Breast epithelium (tissue), 3 donors: Measurements from ENCODE around the gene ACP7.

ENCODE experiments used
- CTCF ChIP-seq, 3 donors: fragments of 450-650 bp; IDR thresholded peaks; one replicate each; pipeline ENCODE4 v1.5.1; 2016 to 2017; ENCODE audit warnings: antibody characterized with exemption in 3 of 3, mild to moderate bottlenecking in 3 of 3, moderate library complexity in 3 of 3
- POLR2A ChIP-seq: fragments of 450-650 bp; IDR thresholded peaks from one replicate; pipeline ENCODE4 v1.6.1; 2016; ENCODE audit warnings: antibody characterized with exemption, mild to moderate bottlenecking, moderate library complexity
- POLR2AphosphoS5 ChIP-seq, 3 donors: sonication (generic); formaldehyde crosslinking; IDR thresholded peaks; one replicate each; pipeline ENCODE4 v1.6.1; 2017; ENCODE audit warnings: antibody characterized with exemption in 3 of 3

- no peak for TF ChIP-seq CTCF (IDR thresholded peaks at IDR 0.05)
- no peak for TF ChIP-seq POLR2A
- TF ChIP-seq POLR2AphosphoS5 (IDR thresholded peaks at IDR 0.05) = no peak
These were observed 3.9 kb downstream of the ACP7 start for GRCh38 chr19:39087907-39088686.
